H1 (cell line): Measurements from ENCODE around the gene ZFAND3. TPM values are rescaled to one million over a fixed set of nuclear protein-coding genes. Genes with fewer than 3 reads are reported as not detected.

Source experiments
- CTCF ChIA-PET: fragments of 300-600 bp; sonication (Branson Sonifier 250); formaldehyde crosslinking; loops from one replicate; lab custom pipeline; 2021; ENCODE audit not compliant: partially characterized antibody; lab: Charles Lee
- POLR2A ChIA-PET: fragments of 300-600 bp; sonication (Branson Sonifier 250); formaldehyde crosslinking; loops from one replicate; lab custom pipeline; 2021; ENCODE audit warnings: inconsistent platforms; ENCODE audit not compliant: partially characterized antibody; lab: Charles Lee
- DNase-seq, 2 experiments: peaks; one replicate each; pipeline versions ENCODE4 v3.0.0 to v3.0.0-alpha.2; 2010 to 2022; ENCODE audit warnings: low spot score in 2 of 2, low read depth in 1 of 2, mixed read lengths in 1 of 2
- FAIRE-seq: peaks from 2 replicates; lab custom pipeline; 2011; peaks lifted over from hg19 to GRCh38; lab: Jason Lieb, UNC
- H2AFZ ChIP-seq: 2 replicates; pipeline ENCODE4 v1.8.1; 2012; ENCODE audit warnings: low read length, inconsistent platforms
- H2AK5ac ChIP-seq: 2 replicates; pipeline ENCODE4 v1.6.1; 2013; ENCODE audit warnings: low read depth, low read length
- H2BK120ac ChIP-seq: replicated peaks from 2 replicates; pipeline ENCODE3; 2013; ENCODE audit warnings: low read depth, low read length, inconsistent platforms
- H2BK12ac ChIP-seq: 2 replicates; pipeline ENCODE4 v1.6.1; 2013; ENCODE audit warnings: low read depth, low read length
- H2BK15ac ChIP-seq: 2 replicates; pipeline ENCODE4 v1.6.1; 2013; ENCODE audit warnings: low read length
- H2BK20ac ChIP-seq: 2 replicates; pipeline ENCODE4 v1.6.1; 2013; ENCODE audit warnings: low read length
- H2BK5ac ChIP-seq: 2 replicates; pipeline ENCODE4 v1.6.1; 2013; ENCODE audit warnings: low read depth, low read length
- H3K14ac ChIP-seq: 2 replicates; pipeline ENCODE4 v1.6.1; 2013; ENCODE audit warnings: inconsistent platforms; ENCODE audit not compliant: insufficient read length
- H3K18ac ChIP-seq: 2 replicates; pipeline ENCODE4 v1.6.1; 2013; ENCODE audit warnings: low read length; ENCODE audit errors: extremely low read depth
- H3K23ac ChIP-seq: 2 replicates; pipeline ENCODE4 v1.6.1; 2013; ENCODE audit warnings: inconsistent platforms; ENCODE audit not compliant: insufficient read length
- H3K23me2 ChIP-seq: 2 replicates; pipeline ENCODE4 v1.6.1; 2013; ENCODE audit warnings: low read depth, low read length
- H3K27ac ChIP-seq: 2 replicates; pipeline ENCODE4 v1.6.1; 2011; ENCODE audit warnings: low read depth, low read length, inconsistent platforms
- H3K27me3 ChIP-seq, 4 experiments: replicated peaks in 1 of 4; 1 replicate in 1 of 4; 2 replicates in 3 of 4; pipeline versions ENCODE4 v1.6.1 to v1.8.1; 2011 to 2013; ENCODE audit warnings: low read length in 3 of 4, mild to moderate bottlenecking in 3 of 4, inconsistent platforms in 2 of 4, mixed read lengths in 2 of 4, moderate library complexity in 1 of 4; ENCODE audit not compliant: control insufficient read depth in 3 of 4, insufficient read depth in 3 of 4; ENCODE audit errors: extremely low read depth in 1 of 4
- H3K36me3 ChIP-seq, 4 experiments: 2 replicates each; pipeline versions ENCODE4 v1.6.1 to v1.8.1; 2011 to 2013; ENCODE audit warnings: mild to moderate bottlenecking in 4 of 4, low read length in 3 of 4, moderate library complexity in 2 of 4, control low read depth in 1 of 4, inconsistent platforms in 1 of 4; ENCODE audit not compliant: insufficient read depth in 4 of 4, control insufficient read depth in 2 of 4
- H3K4ac ChIP-seq: replicated peaks from 2 replicates; pipeline ENCODE3; 2013; ENCODE audit warnings: low read length, low read depth, mixed read lengths, inconsistent platforms; ENCODE audit not compliant: insufficient read length
- H3K4me1 ChIP-seq, 4 experiments: replicated peaks in 1 of 4; 1 replicate in 1 of 4; 2 replicates in 3 of 4; pipeline versions ENCODE4 v1.6.1 to v1.8.1; 2011 to 2013; ENCODE audit warnings: low read length in 3 of 4, inconsistent platforms in 2 of 4, mixed read lengths in 1 of 4; ENCODE audit not compliant: insufficient read depth in 4 of 4, control insufficient read depth in 3 of 4
- H3K4me2 ChIP-seq, 2 experiments: 2 replicates each; pipeline versions ENCODE4 v1.6.1 to v1.8.1; 2011 to 2013; ENCODE audit warnings: low read depth in 2 of 2, low read length in 2 of 2, control low read depth in 1 of 2, inconsistent platforms in 1 of 2, mild to moderate bottlenecking in 1 of 2; ENCODE audit not compliant: insufficient read depth in 1 of 2
- H3K4me3 ChIP-seq, 4 experiments: fragments of 200-600, 300-600 bp in 1 of 4; sonication (generic), shearing (Covaris generic), sonication (Bioruptor Twin) in 1 of 4; 2 replicates each; pipeline versions ENCODE4 v1.5.1 to v1.8.1; 2011 to 2016; ENCODE audit warnings: low read length in 4 of 4, low read depth in 3 of 4, control low read depth in 2 of 4, inconsistent platforms in 2 of 4, mild to moderate bottlenecking in 2 of 4, mixed read lengths in 1 of 4, moderate library complexity in 1 of 4; ENCODE audit not compliant: insufficient read depth in 2 of 4; ENCODE audit errors: extremely low read depth in 1 of 4
- H3K56ac ChIP-seq: replicated peaks from 2 replicates; pipeline ENCODE3; 2013; ENCODE audit warnings: low read depth, mild to moderate bottlenecking, mixed read lengths, low read length, inconsistent platforms; ENCODE audit not compliant: insufficient read length
- H3K79me1 ChIP-seq: 2 replicates; pipeline ENCODE4 v1.6.1; 2013; ENCODE audit warnings: low read depth, low read length, control low read depth
- H3K79me2 ChIP-seq, 2 experiments: 2 replicates each; pipeline versions ENCODE4 v1.6.1 to v1.8.1; 2012 to 2013; ENCODE audit warnings: low read length in 2 of 2, mild to moderate bottlenecking in 2 of 2, inconsistent platforms in 1 of 2; ENCODE audit not compliant: insufficient read depth in 2 of 2, control insufficient read depth in 1 of 2
- H3K9ac ChIP-seq, 4 experiments: replicated peaks in 1 of 4; 1 replicate in 1 of 4; 2 replicates in 3 of 4; pipeline versions ENCODE4 v1.6.1 to v1.8.1; 2011 to 2013; ENCODE audit warnings: low read depth in 3 of 4, low read length in 3 of 4, control low read depth in 2 of 4, mild to moderate bottlenecking in 2 of 4, moderate library complexity in 2 of 4, inconsistent platforms in 1 of 4; ENCODE audit errors: extremely low read depth in 1 of 4
- H3K9me3 ChIP-seq, 2 experiments: 2 replicates each; pipeline versions ENCODE4 v1.6.1 to v1.8.1; 2012 to 2013; ENCODE audit warnings: mild to moderate bottlenecking in 2 of 2, moderate library complexity in 2 of 2, control low read depth in 1 of 2, inconsistent platforms in 1 of 2, low read depth in 1 of 2, low read length in 1 of 2, mixed read lengths in 1 of 2; ENCODE audit not compliant: insufficient read depth in 2 of 2
- H4K20me1 ChIP-seq, 2 experiments: replicated peaks in 1 of 2; 2 replicates each; pipeline versions ENCODE3 to v1.8.1; 2011 to 2013; ENCODE audit warnings: inconsistent platforms in 2 of 2, low read length in 2 of 2, mild to moderate bottlenecking in 1 of 2; ENCODE audit not compliant: insufficient read depth in 2 of 2, control insufficient read depth in 1 of 2
- H4K5ac ChIP-seq: 2 replicates; pipeline ENCODE4 v1.6.1; 2013; ENCODE audit warnings: low read length, low read depth, mixed read lengths, inconsistent platforms; ENCODE audit not compliant: insufficient read length
- H4K8ac ChIP-seq: 2 replicates; pipeline ENCODE4 v1.8.0; 2013; ENCODE audit warnings: mild to moderate bottlenecking, moderate library complexity, low read length, inconsistent platforms; ENCODE audit not compliant: insufficient read depth; ENCODE audit errors: extremely low read depth
- H4K91ac ChIP-seq: replicated peaks from 2 replicates; pipeline ENCODE3; 2013; ENCODE audit warnings: low read length, mixed read lengths, inconsistent platforms; ENCODE audit not compliant: insufficient read length
- MAFK ChIP-seq: IDR thresholded peaks from 2 replicates; pipeline ENCODE4 v1.6.1; 2012; ENCODE audit warnings: low read depth, mild to moderate bottlenecking, improper control_type of control experiment, low read length
- WGBS, 2 experiments: shearing (Covaris generic) in 1 of 2; methylation state at CpG; one replicate each; pipeline versions ENCODE4 v1.1.6 to v1.1.7; 2013 to 2015; ENCODE audit warnings: low lambda C conversion rate in 2 of 2, mixed read lengths in 2 of 2, inconsistent platforms in 1 of 2, low coverage in 1 of 2, missing lambda C conversion rate in 1 of 2; ENCODE audit not compliant: insufficient replicate concordance in 2 of 2, insufficient coverage in 1 of 2, insufficient read length in 1 of 2; ENCODE audit errors: extremely low coverage in 1 of 2, missing lambda C conversion rate in 1 of 2; 5-methylcytosine and 5-hydroxymethylcytosine counted together
- polyA plus RNA-seq, 7 experiments: library from polyadenylated mRNA; depleted of rRNA in 3 of 7; stranded (reverse) in 5 of 7; unstranded in 2 of 7; fragments of >200 nt in 5 of 7; fragments of 200-250 nt in 2 of 7; gene quantifications; 1 replicate in 5 of 7; 2 replicates in 1 of 7; 4 replicates in 1 of 7; pipeline versions ENCODE4 v1.2.1 to v1.2.3, GENCODE V29; 2011 to 2013; ENCODE audit warnings: missing spikeins in 2 of 7, mixed read lengths in 2 of 7
- total RNA-seq: library from RNA; stranded (reverse); fragmentation: NEBNext Ultra II Directional; extraction: Animal tissue kit (Norgen Biotek cat#: 25700); gene quantifications from 2 replicates; pipeline ENCODE4 v1.2.1, GENCODE V29; 2021

Gene ZFAND3
- total and polyA plus RNA-seq, 2 of the 8 experiments (the other 6 are each of a cell fraction or from before 2014, with no cell fraction given): 13.0 to 51.3 TPM

- 93% methylated on average over 6 of the region's 6 CpGs; no CpG with 5 or more reads in 1 of the 2 experiments for WGBS, 2 experiments
- CTCF ChIA-PET: interaction anchor here (1.2 kb wide), 1 partner anchor 124 kb away, joined by 3 read pairs; no protein-coding TSS in a partner anchor
- no peak overlapping the region for H3K23ac ChIP-seq
- peaks cover 23 to 98% of the 10 kb centered on the region in 2 experiments for H3K79me2 ChIP-seq
- H4K91ac ChIP-seq: no peak overlapping the region
- no peak overlapping the region for H3K9ac ChIP-seq
- POLR2A ChIA-PET: interaction anchor here (0.6 kb wide), 1 partner anchor 38 kb away, joined by 3 read pairs; no protein-coding TSS in a partner anchor
- no peak overlapping the region for H3K56ac ChIP-seq
- no peak overlapping the region for H3K4me2 ChIP-seq
- FAIRE-seq: no peak
- no peak overlapping the region for H2BK5ac ChIP-seq
- no peak for DNase-seq
- no peak overlapping the region for H2BK12ac ChIP-seq
- no peak overlapping the region for H3K4me3 ChIP-seq
- no peaks in the 10 kb centered on the region for H3K23me2 ChIP-seq
- no peak overlapping the region for H2AFZ ChIP-seq
- H3K79me1 ChIP-seq: peaks cover 7% of the 10 kb centered on the region
- no peak for TF ChIP-seq MAFK
- TF ChIP-seq, all 59 proteins: peak for 0
- Histone ChIP-seq H4K5ac (no peak overlapping the region), H2AK5ac (no peak overlapping the region), H4K20me1 (peaks cover 8 to 17% of the 10 kb centered on the region in 2 experiments), H3K4ac (no peak overlapping the region), H3K4me1 (peaks cover 3 to 13% (median 7%) of the 10 kb centered on the region in 4 experiments; a peak in 6 of 7 replicates), H3K36me3 (no peaks in the 10 kb centered on the region), H4K8ac (no peak overlapping the region), H3K14ac (no peak overlapping the region), H3K9me3 (no peaks in the 10 kb centered on the region), H2BK15ac (no peak overlapping the region), H3K27me3 (no peaks in the 10 kb centered on the region), H2BK120ac (no peak overlapping the region), H3K27ac (no peak overlapping the region), H3K18ac (no peak overlapping the region), H2BK20ac (no peak overlapping the region)
These were observed 6.7 kb downstream of the ZFAND3 start for GRCh38 chr6:37826188-37826587.
